WI38 (cell line): ENCODE data around the gene BLCAP.

ENCODE experiments used
- H3K4me3 ChIP-seq: 2 replicates; pipeline ENCODE4 v1.5.1; 2011; ENCODE audit warnings: low read depth, mild to moderate bottlenecking, control low read depth, low read length
- TF ChIP-seq, protein P1 (sequence below): IDR thresholded peaks from 2 replicates; pipeline ENCODE4 v1.5.1; 2012; ENCODE audit warnings: low read depth, mild to moderate bottlenecking, control low read depth, low read length

The BLCAP gene

DNA sequence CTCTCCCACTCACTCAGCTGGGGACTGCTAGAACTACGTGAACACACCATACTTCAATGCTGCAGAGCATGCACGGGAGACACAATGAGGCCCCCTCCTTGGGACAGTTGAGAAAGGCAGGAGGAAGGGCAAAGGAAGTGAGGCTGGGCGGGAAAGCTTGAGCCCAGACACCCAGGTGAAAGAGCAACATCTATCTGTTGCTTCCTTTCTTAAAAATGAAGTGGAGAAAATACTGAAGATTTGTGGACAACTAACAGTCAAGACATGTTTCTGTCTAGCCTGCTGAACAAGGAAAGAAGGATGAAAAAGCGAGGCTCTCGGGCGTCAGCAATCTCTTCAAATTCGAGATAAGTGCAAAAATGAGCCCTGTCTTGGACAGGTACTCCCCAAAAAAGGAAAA, 9.6 kb downstream of the BLCAP start:
- TF ChIP-seq, protein P1, sequence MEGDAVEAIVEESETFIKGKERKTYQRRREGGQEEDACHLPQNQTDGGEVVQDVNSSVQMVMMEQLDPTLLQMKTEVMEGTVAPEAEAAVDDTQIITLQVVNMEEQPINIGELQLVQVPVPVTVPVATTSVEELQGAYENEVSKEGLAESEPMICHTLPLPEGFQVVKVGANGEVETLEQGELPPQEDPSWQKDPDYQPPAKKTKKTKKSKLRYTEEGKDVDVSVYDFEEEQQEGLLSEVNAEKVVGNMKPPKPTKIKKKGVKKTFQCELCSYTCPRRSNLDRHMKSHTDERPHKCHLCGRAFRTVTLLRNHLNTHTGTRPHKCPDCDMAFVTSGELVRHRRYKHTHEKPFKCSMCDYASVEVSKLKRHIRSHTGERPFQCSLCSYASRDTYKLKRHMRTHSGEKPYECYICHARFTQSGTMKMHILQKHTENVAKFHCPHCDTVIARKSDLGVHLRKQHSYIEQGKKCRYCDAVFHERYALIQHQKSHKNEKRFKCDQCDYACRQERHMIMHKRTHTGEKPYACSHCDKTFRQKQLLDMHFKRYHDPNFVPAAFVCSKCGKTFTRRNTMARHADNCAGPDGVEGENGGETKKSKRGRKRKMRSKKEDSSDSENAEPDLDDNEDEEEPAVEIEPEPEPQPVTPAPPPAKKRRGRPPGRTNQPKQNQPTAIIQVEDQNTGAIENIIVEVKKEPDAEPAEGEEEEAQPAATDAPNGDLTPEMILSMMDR = no peak
- no peak overlapping the region for H3K4me3 ChIP-seq

GRCh38 chr20:37516811-37517750, 10.6 kb downstream of the BLCAP start:
- TF ChIP-seq, protein P1 = no peak
- H3K4me3 ChIP-seq = no peak overlapping the region

DNA sequence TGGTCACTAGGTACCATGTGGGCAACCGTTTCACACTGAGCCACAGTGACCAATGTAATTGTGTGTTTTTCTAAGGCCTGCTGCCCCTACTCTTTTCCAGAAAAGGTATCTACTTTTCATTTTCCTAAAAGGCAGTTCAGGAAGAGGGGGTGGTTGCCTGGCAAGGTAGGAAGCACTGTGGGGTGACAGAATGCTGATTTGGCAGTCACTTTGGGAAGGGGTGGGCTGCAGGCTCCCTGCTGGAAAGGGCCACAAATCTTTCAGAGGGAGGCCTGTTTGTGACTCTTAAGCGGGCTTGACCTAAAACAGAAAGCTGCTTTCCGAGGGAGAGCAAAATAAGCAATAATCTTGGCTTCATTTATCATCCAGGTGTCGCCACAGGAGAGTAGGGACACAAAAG, 11.8 kb downstream of the BLCAP start:
- TF ChIP-seq, protein P1 = no peak
- H3K4me3 ChIP-seq = no peak overlapping the region

- TF ChIP-seq, protein P1 = no peak
- no peak overlapping the region for H3K4me3 ChIP-seq
These were observed 13.8 kb downstream of the BLCAP start for GRCh38 chr20:37513779-37514359.

- TF ChIP-seq, protein P1 = no peak
- H3K4me3 ChIP-seq = no peak overlapping the region
These were observed 15.9 kb downstream of the BLCAP start for GRCh38 chr20:37511610-37512275.

DNA sequence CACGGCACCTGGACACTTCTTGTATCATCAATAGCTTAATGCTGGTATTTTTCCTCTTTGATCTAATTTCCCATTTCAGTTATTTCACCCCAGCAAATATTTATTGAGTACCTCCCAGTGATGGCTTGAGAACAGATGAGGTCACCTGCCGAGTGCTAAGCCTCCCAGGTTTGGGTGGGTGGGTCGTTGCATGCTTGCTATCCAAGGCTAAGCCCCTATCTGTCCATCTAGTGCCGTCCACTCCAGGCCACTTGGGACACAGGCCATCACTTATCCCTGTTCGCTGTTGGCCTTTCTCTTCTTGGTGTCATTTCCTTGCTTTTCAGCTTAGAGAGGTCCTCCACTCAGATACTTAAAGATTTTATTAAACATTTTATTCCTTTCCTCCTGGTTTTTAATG, 17.4 kb downstream of the BLCAP start:
- TF ChIP-seq, protein P1 = no peak

DNA sequence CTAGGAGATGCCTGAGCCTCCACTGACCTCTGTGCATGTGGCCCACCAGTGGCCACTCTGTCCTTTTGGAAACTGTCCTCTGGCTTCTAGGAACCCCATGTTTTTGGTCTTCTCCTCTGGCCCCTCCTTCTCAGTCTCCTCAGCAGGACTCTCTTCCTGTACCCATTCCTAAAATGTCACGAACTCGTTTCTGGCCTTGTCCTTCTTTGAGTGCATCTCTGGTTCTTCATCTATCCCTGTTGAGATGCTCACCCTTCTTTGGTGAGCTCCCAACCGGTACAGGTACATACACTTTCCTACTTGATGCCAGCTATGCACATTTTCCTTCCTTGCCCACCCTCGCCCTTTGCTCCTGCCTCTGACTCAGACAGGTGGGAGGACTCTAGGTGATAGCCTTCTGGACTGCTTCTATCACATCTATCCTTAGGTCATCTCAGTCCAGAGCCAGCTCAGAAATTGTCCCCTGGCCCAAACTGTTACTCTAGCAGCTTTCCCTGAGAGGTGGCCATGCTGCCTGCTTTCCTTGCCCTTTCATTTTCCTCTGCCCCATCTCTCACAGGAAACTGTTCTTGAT, 21.4 kb downstream of the BLCAP start:
- TF ChIP-seq, protein P1 = no peak
- H3K4me3 ChIP-seq = no peak overlapping the region

More for the DNA sequence above, 17.4 kb downstream of the BLCAP start:
- no peak overlapping the region for H3K4me3 ChIP-seq
